A204.1 (cell line): ENCODE measurements around the gene MMP3.

Experiments used
- FAIRE-seq: peaks from 2 replicates; lab custom pipeline; 2012; peaks lifted over from hg19 to GRCh38; lab: Jason Lieb, UNC

MMP3 gene

GRCh38 chr11:102788334-102788995 lies 54.9 kb downstream of the MMP3 start:
- no peak for FAIRE-seq
